Keratinocyte (primary cell): ENCODE measurements around the gene EYS.

Source experiments
- EZH2 ChIP-seq: IDR thresholded peaks from one replicate; pipeline ENCODE4 v1.6.1; 2012; ENCODE audit warnings: inconsistent platforms, mild to moderate bottlenecking, low read length, moderate library complexity
- TF ChIP-seq, protein P1 (sequence below), 3 experiments: IDR thresholded peaks in 1 of 3; conservative IDR thresholded peaks in 1 of 3; optimal IDR thresholded peaks in 1 of 3; 2 replicates in 2 of 3; 3 replicates in 1 of 3; pipeline versions ENCODE3 to v1.5.1; 2011; ENCODE audit warnings: low read length in 3 of 3, mild to moderate bottlenecking in 3 of 3, moderate library complexity in 2 of 3, control low read depth in 1 of 3, inconsistent platforms in 1 of 3; ENCODE audit not compliant: insufficient read depth in 2 of 3; ENCODE audit errors: extremely low read depth in 1 of 3

DNA sequence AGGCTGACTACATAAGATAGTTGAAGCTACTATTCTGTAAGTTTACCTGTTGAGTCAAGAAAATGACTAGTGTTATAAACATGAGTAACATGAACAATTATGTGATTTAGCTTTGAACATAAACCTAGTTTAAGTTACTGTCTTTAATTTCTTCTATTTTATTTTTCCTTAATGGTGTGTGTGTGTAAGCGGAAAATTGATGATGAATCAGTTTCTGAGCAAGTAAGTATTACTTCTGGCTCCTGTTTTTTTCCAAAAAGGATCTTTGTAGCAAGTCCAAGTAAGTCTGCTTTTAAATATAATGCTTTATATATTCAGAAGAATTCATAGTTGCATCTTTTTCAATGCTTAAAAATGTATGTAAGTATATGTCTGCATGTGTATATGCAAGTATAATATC, 786.8 kb downstream of the EYS start:
- TF ChIP-seq EZH2 = no peak
- TF ChIP-seq, protein P1, sequence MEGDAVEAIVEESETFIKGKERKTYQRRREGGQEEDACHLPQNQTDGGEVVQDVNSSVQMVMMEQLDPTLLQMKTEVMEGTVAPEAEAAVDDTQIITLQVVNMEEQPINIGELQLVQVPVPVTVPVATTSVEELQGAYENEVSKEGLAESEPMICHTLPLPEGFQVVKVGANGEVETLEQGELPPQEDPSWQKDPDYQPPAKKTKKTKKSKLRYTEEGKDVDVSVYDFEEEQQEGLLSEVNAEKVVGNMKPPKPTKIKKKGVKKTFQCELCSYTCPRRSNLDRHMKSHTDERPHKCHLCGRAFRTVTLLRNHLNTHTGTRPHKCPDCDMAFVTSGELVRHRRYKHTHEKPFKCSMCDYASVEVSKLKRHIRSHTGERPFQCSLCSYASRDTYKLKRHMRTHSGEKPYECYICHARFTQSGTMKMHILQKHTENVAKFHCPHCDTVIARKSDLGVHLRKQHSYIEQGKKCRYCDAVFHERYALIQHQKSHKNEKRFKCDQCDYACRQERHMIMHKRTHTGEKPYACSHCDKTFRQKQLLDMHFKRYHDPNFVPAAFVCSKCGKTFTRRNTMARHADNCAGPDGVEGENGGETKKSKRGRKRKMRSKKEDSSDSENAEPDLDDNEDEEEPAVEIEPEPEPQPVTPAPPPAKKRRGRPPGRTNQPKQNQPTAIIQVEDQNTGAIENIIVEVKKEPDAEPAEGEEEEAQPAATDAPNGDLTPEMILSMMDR (optimal IDR thresholded peaks at IDR 0.05 in 1 of 3, IDR thresholded peaks at IDR 0.05 in 1 of 3, conservative IDR thresholded peaks at IDR 0.05 in 1 of 3; ENCODE audit: extremely low read depth in 1 of 3, insufficient read depth in 2 of 3, low read length in 3 of 3) = no peak
